NCI-H2171 treated with DMSO at 0.1 percent for 48 hours (cell line): ENCODE measurements around the gene GH1.
"Not testable (repeated sequence)": the region's sequence is repeated elsewhere in the genome, so short reads cannot be mapped to it uniquely, and the experiment has no call there.

Source experiments
- DNase-seq: peaks from one replicate; lab custom pipeline; 2025; lab: John Stamatoyannopoulos, UW

Gene GH1

DNA sequence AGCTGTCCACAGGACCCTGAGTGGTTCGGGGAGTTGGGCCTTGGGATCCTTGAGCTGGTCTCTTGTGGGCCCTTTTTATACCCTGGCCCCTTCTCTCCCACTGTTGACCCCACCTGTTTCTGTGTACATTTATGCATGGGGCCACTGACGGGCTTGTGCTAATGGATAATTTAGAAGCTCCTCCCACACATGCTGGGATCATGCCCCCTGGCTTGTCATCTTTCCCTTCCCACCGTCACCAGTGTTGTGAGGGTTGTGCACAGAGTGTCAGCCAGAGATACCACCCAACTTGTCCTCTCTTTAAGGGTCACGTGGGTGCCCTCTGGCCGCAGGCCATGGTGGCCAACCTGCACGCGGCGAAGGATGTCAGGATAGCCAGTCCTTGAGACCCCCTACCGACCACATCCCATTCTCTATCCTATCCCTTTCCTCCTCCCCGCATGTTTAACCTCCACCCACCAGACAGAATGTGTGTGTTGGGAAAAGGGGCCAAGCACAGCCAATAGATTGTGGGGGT, at the start of gene GH1:
Gene GH1, minus strand, starts transcription at position 51 of the 517 bp plus-strand sequence. CDS start 63 bp downstream, outside the sequence.
- not testable (repeated sequence) for DNase-seq

DNA sequence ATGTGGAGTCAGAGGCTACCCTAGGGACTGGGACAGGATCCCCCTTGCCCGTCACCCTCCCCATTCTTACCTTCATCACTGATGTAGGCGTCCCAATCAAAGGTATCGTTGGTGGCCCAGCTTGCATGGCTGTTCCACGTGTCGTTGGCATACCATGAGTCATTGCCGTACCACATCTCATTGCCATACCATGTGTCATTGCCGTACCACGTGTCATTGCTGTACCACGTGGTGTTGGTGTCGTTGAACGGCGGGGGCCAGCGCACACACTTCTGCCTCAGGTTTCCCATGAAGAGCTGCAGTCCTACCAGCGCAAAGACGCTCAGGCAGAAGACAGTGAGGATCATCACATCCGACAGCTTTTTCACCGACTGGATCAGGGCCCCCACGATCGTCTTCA, 49.3 kb upstream of the GH1 start:
- no peak for DNase-seq

DNA sequence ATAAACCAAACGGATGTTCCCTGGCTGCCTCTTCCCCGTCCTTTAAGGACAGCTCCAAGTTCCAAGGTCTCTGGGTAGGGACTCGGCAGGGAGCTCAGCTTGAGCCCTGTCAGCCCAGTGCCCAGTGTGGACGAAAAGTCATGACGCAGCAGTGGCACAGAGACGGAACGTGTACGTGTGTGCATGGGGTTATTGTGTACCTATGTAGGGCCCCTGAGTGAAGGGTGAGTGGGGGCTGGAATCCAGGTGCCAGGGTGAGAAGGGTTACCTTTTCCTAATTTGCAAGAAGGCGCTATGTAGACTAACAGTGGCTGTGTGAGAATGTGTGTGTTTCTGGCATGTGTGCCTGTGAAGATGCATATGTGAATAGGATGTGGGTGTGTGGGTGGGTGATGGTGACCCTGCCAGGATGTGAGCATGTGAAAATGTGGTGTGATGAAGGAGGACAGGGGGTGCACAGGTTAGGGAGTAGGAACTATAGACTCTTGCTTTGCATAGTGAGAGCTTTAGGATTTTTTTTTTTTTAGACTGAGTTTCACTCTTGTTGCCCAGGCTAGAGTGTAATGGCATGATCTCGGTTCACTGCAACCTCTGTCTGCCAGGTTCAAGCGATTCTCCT, 48.1 kb upstream of the GH1 start:
- DNase-seq = no peak

DNA sequence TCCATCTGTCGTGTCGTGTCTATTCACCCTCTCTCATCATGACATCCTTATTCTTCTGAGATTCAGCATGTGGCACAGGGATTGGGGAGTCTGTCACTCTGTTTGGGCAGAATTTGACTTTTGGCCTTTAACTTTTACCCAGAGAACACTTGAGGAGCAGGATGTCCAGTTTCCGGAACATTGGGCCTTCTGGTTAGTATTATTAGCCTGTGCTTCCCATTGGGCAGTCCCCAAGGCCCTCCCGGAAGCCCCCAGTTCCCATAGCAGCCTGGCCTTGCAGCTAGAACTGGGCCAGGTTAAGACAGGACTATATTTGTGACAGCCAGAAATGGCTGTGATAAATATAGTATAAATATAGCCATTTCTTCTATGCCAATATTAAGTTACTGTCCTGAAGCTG, 44.5 kb upstream of the GH1 start:
- no peak for DNase-seq

DNA sequence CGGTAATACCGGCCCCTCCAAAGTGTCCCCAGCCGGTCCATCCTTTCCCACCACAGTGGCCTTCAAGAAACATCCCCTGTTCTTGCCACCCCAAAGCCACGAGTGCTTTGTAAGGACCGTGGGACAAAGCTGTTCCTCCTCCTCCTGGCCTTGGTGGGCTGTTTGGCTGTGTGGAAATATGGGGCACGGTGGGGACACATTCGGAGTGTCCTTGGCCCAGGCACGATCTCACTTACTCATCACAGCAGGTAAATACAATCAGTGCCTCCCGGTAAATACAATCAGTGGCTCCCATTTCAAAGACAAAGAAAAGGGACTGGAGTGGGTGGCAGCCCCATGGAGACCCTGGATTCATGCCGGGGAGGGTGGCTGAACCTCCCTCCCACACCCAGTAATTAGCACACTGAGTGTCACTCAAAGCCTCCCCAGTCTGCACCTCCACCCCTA, 43.7 kb upstream of the GH1 start:
- no peak for DNase-seq

DNA sequence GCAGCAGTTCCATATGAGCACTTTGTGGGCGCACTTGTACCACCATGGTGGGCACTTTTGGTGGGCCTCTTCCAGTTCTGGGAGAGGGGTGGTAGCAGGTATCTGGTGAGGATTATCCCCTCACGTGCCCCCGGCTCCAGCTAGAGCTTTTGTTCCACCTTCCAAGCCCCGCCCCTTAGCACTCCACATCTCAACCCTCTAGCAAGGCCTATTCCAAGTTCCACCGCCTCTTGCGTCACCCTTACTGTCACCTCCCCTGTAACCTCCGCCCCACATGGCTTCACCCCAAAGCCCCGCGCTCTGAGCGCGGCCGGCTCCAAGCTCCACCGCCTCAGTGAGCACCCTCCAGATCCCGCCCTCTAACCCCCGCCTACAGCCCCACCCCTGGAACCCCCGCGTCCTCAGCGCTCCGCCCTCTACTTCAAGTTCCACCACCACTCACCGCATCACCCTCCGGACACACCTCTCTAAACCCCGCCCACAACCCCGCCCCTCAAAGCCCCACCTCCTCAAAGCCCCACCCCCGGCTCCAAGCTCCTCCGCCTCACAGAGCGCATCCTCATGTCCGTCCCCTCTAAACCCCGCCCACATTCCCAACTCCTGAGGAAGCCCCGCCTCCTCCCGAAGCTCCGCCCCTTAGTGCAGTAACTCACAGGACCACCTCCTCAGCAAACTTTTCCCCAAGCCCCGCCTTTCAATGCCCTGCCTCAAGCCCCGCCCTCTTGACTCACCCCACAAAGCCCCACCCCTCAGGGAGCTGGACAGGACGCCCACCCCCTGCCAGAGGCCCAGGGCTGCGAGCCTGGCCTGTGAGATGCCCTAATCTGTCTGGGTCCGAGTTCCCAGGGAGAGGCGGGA, 42.9 kb upstream of the GH1 start:
- no peak for DNase-seq

DNA sequence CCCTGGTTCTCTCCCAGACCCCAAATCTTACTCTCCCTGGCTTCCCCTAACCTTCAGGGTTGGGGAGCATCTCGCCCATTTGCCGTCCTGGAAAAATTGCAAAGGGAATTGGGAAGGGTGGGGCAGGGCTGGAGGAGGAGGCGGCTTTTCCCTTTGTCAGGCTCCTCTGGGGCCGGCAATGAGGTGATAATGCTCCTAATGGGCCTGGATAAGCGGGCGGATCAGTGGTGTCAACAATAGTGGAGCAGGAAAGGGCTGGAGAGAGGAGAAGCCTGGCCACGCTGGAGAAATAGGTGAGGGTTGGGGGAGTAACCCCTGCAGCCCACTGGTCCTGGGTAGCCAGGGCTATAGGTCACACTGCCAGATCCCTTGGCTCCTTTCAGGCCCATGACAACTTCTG, 41.8 kb upstream of the GH1 start:
- DNase-seq = no peak

DNA sequence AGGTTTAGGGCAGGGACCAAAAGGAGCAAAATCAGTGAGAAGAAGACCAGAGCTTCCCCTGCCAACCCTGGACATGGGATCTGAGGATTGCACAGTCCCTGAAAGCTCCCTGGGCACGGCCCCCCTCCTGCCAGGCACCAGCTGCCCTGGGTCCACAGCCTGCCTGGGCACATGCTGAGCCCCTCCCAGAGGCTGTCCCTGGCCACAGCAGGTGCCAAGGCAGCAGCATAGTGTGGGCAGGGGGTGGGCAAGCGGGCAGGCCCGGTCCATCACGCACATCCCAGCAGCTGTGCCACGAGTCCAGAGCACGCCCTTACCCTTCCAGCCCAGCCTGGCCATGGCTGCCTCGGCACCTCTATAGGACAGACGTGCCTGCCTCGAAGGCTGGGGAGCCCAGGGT, 41.4 kb upstream of the GH1 start:
- no peak for DNase-seq

DNA sequence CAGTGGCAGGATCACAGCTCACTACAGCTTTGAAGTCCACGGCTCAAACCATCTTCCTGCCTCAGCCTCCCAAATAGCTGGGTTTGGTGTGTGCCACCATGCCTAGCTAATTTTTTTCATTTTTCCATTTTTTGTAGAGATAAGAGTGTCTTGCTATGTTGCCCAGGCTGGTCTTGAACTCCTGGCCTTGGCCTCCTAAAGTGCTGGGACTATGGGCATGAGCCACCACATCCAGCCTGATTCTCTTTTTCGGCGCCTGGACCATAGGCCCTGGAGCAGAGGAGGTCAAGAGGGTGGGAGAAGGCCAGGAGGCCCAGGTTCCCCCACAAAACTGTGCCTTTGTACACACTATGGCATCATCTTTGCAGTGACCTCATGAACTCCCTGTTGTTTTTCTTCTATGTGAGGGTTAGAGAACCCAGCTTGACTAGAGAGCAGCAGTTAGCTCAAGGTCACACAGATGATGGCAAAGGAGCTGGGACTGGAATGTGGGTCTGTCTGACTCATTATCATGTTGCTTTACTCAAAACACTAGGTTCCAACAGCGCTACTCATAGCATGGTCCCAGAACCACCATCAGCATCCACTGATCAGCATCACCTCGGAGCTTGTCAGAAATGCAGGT, 37.8 kb upstream of the GH1 start:
- no peak for DNase-seq

DNA sequence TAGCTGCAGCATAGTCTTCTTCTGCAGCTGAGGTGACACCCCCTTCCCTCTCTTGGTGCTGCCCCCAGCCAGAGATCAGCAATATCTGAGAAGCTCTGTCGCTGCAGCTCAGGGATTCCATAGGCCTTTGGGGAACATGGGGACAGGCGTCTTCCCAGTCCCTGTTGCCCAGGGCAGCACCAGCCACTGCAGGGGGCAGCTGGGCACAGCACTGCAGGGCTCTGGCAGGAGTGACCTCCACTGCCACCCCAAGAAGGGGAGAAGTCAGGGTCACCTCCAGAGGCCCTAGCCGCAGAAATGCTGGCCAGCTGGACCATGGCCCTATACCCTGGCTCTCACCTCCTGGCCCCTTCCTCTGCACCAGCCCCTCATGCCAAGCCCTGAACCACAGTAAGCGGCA, 37.2 kb upstream of the GH1 start:
- no peak for DNase-seq

DNA sequence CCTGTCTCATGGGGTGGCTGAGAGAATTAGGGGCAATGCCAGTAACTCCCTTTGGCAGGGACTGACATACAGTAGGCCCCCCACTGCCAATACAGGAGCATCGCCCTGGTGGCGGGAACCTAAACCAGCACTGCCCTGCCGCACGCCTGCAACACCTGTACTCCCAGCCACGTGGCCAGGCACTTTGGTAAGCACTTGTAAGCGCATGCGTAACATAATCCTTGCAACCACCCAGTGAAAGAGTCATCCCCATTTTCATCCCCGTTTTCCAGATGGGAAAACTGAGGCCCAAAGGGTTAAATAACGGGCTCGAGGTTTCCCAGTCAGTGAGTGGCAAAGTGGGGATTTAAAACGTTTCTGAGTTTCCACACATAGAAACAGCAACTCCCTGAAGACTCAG, 36.6 kb upstream of the GH1 start:
- DNase-seq = no peak

DNA sequence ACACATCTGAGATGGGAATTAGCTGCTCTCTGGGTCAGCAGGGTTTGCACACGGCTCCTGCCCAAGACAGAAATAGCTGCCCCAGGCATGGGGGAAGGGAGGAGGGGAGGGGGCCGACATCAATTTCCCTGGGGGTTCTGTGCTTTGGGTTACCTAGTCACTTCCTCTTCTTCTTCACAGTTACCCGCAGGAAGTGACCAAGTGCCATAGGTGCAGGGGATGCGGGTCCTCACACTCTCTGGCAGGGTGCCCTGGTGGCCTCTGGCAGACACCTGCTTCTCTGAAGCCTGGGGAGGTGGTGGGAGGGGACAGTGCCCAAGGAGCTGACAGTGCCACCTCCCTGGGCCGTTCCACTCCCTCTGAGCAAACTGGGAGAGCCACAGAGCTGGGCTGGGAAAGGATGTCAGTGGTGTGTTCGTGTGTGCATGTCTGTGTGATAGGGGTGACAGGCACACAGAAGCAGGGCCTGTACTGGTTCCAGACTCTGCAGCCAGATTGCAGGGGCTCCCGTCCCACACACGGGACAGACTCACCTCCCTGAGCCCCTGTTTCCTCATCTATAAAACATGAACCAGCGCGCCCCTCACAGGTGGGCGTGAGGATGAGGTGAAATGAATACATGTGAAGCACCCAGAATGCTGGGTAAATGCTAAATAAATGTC, 35.9 kb upstream of the GH1 start:
- no peak for DNase-seq

DNA sequence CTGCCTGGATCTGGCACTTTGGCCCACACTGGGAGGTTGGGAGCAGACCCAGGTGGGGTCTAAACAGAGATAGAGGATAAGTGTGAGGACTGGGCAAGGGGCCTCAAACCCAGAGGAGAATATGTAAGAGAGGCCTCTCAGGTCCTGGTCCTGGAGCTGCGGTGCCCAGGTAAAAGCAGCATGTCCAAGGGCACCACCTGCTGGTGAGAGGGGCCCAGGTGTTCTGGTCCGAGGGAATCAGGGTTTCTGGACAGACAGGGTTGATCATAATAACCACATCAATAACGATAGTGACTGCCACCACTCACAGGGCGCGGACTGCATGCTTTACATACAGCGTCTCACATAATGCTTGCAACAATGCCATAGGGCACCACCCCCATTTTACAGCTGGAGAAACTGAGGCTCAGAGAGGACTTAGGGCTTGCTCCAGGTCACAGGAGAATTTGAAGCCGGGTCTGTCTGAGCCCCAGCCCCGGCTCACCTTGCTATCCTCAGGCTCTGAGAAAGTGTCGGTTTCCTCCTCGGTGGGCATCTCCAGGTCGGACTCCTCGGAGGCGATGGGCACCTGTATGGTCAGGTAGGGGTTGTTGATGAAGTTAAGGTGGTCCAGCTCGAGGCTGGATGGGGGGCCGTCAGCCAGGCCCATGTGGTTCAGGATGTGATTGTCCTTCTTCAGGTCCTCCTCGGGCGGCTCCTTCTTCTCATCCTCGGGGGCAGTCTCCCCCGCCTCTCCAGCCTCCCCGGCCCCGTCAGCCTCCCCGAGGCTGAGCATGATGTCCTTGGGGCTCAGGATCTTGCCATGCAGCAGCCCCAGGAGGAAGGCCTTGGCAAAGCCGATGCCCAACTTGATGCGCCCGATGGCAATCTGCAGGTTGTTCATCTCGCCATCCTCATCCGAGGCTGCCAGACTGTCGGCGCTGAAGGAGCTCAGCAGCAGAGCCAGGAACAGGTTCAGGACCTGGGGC, 32.6 kb upstream of the GH1 start:
- no peak for DNase-seq

DNA sequence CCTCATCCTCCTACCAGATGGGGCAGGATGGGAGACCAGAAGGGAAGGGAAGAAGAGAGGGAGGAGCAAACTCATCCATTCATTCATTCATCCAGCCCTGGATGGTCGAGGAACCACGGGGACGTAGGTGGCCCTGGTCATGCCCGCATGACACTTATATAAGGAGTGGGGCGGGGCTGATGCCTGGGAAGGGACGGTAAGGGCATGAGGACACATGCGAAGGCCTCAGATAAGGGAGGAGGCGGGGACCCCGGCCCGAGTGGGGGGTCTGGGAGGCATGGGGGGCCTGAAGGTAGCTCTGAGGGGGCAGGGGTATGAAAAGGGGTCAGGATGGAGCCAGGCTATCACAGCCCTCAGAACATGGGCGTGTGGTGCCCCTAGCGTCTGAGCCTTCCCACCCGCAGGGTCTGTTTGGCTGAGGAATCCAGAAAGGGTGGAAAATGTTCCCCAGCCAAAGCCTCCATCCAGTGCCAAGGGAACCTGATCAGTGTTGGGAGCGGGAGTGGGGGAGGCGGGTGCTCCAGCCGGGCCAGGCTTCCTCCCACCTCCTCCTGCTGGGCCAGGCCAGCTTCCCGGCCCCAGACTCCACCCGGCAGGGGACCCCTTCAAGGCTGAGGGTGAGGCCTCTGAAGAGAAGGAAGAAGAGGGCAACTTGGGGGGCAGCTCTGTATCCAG, 31.1 kb upstream of the GH1 start:
- no peak for DNase-seq

DNA sequence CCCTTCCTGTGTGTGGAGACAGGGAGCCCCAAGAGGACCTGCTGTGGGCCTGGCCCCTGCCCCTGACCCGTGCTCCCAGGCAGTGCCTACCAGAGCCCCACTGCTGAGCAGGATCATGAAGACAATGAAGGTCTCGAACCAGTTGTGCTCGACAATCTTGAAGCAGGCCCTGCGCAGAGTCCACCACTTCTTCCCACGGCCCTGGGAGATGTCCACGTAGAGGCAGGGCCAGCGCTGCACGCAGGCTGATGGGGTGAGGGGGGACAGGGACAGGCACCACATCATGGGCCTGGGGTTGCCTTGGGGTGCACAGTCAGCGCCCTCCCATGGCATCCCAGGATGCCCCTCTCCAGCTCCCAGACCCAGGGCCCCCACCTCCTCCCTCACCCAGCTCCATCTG, 29.9 kb upstream of the GH1 start:
- no peak for DNase-seq

DNA sequence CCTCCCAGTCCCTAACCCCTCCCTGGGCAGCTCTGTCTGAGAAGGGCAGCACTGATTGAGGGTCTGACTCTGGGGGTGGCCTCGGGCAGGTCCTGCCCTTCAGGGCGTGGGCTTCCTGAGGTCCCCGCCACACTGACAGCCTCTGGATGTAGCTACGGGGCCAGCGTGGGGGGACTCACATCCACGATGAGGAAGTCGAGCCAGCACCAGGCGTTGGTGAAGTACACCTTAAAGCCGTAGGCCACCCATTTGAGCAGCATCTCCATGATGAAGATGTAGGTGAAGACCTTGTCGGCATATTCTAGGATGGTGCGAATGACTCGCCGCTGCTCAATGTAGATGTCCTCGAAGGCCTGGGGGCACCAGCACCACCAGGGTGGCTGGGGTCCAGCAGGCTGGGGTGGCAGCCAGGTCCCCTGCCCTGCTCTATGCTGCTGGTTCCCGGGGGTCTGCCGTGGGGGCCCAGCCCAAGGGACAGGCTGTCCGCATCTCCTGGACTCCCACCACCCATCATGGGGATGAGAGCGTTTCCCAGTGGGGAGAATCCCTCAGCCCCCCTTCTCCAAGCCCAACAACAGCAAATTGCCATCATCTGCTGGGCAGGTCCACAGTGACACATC, 29.2 kb upstream of the GH1 start:
- no peak for DNase-seq

DNA sequence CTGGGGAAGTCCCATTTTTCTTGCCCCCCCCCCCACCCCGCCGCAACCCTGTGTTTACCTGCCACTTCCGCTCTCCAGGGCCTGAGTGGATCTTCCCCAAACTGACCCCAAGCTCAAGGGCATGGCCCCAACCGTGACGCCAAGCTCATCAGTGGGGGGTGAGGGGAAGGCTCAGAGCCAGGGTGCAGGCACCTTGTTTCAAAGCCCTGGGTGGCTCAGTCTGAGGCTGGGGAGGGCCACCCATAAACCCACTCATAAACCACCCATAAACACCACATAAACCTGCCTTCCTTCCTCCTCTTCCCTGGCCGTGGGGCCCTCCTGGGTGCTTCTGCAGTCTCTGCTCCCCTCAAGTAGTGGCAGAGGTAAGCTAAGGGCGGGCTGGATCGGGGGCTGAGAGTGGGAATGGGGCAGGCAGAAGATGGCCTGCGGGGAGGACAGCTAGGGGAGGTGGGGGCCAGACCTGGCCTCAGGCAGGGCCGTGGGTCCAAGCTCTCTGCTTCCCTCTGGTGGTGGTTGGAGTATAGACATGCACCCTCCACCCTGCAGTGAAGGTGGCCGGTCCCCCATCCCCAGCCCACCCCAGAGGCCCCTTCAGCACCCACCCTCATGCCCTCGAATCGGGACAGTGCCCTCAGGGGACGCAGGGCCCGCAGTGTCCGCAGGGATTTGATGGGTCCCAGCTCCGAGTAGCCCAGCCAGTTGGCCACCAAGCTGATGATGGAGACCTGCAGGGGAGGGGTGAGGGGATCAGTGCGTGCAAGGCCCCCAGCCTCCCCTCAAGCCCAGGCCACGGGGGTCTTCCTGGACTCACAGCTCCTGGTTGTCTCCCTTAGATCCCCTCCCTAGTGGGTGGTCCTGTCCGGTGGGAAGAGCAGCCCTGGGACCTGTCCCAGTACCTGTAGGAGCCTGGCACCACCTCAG, 28.1 kb upstream of the GH1 start:
- DNase-seq = peak; percentile 16

DNA sequence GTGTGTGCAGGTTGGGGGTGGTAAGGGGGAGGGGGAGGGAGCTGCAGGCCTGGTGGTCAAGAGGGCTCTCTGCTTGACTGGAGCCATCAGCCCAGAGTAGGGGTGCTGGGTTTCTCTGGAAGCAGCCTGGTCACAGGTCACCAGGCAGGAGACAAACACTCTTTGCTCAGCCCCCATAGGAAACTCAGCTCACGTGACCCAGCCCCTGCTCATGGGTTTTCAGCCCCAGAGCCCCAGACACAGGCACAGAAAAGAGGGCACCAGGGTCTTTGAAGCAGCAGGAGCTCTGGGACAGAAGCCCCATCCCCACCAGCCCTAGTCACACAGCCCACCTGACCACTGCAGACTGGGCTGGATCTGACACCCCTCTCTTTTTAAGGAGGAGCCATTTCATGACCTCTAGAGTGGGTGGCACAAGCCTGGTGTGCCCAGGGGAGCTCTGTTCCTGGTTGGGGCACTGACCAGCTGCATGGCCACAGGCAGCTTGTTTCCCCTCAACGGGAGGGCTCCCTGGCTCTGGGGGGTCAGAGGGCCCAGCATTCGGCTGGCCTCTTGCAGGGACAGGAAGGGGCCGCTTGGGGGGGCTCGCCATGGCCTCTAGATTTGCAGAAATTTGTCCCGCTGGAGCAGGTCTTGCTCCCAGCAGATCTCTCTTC, 27.3 kb upstream of the GH1 start:
- DNase-seq = no peak
